GM21825 (cell line): ENCODE measurements around the gene NKX6-1.

Source experiments
- ATAC-seq: cut with Tn5 transposase; IDR thresholded peaks from one replicate; pipeline ENCODE4 v1.9.1; 2021; ENCODE audit warnings: mild to moderate bottlenecking, moderate library complexity; ENCODE audit not compliant: unreplicated experiment

Gene NKX6-1

GRCh38 chr4:84498935-84499623 is at the start of gene NKX6-1:
TSS of gene NKX6-1 (minus strand) at chr4:84499292. CDS start at chr4:84498228, 1,064 bp downstream.
- ATAC-seq: no peak

- ATAC-seq: no peak
Measured at GRCh38 chr4:84547211-84547610, 48.1 kb upstream of the NKX6-1 start.

DNA sequence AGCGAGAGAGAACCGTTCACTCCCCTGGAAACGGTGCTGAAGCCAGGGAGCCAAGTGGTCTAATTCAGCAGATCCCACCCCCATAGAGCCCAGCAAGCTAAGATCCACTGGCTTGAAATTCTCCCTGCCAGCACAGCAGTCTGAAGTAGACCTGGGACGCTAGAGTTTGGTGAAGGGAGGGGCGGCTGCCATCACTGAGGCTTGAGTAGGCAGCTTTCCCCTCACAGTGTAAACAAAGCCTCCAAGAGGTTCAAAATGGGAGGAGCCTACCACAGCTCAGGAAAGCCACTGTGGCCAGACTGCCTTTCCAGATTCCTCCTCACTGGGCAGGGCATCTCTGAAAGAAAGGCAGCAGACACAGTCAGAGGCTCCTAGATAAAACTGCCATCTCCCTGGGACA is 46.0 kb upstream of the NKX6-1 start:
- no peak for ATAC-seq

GRCh38 chr4:84535901-84536300 is 36.8 kb upstream of the NKX6-1 start:
- ATAC-seq: no peak

GRCh38 chr4:84531689-84532088 is 32.6 kb upstream of the NKX6-1 start:
- ATAC-seq: no peak

- ATAC-seq: no peak
Measured at GRCh38 chr4:84530871-84531270, 31.8 kb upstream of the NKX6-1 start.

- ATAC-seq: no peak
Measured at GRCh38 chr4:84530454-84530853, 31.4 kb upstream of the NKX6-1 start.

DNA sequence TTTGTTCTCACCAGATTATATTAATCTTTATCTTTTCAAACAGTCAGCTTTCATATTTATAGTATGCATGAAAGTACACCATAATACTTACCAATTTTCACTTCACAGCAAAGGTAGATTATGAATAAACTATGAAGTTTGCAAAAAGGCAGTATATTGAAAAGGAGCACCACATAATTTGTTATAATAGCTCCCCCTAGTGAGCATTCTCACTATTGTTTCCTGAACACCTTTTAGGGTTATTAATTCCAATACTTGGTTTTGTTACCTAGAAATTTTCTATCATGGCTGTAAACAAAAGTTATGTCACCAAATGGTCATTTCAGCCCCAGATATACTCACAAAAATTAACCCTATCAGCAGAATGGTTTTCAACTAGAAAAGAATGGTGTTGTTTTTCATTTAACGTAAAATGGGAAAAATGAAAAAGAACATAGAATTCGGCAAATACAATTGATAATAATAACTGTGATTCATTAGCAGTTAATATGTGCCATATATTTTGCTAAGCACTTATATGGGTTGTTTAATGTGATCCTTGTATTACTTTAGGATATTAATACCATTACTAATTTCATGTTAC is 30.2 kb upstream of the NKX6-1 start:
- no peak for ATAC-seq

DNA sequence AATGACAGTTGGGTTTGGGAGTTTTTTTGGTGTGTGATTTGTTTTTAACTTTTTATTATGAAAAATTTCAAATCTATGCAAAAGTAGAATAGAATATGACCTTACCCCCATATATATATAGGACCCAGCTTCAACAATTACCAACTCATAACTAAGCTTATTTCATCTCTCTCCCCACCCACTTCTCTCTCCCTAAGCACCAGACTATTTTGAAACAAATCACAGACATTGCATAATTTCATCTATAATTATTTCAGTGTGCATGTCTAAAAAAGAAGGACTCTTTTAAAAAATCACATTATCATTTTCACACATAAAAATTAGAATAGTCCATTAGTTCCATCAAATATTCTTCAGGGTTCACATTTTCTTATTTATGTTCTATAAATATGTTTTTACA is 28.3 kb upstream of the NKX6-1 start:
- ATAC-seq: no peak

DNA sequence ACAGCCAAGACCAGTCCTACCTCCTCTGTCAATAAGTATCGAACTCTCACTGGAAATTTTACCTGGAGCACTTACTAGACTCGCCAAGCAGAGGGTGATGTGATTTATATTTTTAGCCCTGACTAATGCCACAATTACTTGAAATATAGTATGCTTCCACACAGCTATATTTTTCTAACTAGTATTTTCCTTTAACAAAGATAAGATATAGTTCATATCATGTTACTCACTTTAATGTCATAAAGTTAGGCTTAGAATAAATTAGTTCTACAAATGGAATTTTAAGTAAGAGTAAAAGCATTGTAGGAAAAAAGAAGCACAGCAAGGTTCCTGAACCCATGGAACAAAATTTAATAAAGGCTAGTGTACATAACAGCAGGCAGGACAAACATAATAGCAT is 16.0 kb upstream of the NKX6-1 start:
- ATAC-seq: no peak

DNA sequence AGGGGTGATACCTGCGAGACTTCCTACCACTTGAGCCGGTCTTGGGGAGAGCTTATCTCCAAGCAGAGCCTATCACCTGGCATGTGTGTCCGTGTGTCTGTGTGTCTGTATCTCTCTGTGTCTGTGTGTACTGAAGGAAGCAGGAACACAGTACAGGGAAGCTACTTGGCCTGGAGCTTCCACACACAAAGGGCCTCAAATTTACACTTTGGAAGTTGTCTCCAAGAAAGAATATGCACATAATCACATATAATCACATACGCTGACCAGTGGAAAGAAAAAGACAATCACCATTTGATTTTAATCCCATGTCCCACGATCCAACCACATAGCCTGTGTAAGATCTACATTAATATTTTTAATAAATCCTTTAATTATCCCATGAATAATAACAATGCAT is 13.2 kb upstream of the NKX6-1 start:
- ATAC-seq: no peak

DNA sequence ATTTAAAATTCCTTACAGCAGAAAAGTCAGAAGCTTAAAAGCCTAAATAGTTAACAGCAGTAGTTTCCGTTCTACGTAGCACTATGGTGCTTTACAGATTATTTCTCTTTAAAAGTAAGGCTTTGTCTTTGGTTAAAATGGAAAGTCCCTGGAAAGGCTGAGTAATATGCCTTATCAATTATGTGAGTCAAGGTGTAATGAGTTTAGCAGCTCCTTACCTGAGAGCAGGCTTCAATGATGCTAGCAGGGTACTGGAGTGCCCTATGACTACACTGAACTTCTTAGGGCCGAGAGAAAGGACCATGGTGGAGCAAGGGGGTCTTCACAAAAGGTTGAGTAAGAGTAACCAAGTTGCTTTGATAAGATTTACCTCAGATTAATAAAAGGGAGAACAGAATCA is 12.6 kb upstream of the NKX6-1 start:
- no peak for ATAC-seq

GRCh38 chr4:84507941-84508340 is 8.8 kb upstream of the NKX6-1 start:
- ATAC-seq: no peak

GRCh38 chr4:84504821-84505220 is 5.7 kb upstream of the NKX6-1 start:
- no peak for ATAC-seq

DNA sequence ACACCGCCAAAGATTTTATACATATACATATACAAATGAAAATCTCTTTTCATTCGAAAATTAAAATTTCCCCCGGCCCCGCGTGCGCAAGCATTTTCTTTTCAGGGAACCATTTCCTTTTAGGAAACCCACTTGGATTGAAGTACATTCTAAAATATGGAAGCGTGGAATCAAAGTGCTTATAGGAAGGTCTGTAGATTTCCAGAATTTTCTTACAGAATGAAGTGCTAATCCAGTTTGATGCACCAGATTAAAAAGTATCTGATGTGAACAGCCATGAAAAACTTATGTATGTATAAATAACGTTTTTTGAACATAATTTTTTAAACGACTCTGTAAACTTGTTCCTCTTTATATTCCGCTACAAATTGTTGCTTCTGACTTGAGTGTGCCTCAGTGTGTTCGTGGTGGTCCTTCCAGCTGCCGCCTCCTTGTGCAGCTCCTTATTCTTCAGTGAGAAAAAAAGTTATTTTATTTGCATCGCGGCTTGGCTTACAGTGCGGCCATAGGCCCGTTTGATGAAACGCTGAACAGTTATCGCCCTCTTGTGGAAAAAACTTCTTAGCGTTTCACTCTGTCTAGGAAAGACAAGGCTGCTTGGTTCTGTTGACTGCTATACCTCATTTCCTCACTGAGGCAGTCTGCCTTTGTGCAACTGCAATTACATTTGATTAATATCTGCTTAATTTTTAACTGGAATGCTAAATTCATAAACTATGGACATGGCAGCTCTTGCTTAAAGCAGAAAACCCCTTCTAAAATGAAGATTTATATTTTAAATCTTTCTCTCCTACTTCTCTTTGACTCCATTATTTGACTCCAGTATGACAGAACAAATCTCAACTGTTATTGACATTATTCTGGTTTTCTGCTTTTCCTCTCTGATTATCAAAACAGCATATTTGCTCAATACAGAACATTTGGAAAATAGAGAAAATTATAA is 4.7 kb upstream of the NKX6-1 start:
- peak; percentile 73 for ATAC-seq

DNA sequence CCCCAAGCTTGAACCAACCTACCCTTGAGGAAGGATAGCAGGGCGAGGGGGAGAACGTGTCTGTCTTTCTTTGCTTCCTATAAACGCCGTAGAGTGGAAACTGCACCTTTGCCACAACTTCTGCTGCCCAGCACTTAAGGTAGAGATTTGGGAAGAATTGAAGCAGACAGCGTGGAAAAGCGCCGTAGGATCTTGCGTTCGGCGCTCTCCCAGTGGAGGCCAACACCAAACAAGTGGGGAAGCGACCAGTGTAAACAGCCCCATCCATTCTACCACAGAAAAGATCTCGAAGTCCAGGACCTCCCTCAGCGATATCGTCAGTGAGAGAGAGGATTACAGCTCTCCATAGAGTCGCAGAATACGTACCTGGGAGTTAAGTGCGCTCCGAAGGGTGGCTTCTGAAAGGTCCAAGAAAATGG is 3.9 kb upstream of the NKX6-1 start:
- ATAC-seq: no peak

DNA sequence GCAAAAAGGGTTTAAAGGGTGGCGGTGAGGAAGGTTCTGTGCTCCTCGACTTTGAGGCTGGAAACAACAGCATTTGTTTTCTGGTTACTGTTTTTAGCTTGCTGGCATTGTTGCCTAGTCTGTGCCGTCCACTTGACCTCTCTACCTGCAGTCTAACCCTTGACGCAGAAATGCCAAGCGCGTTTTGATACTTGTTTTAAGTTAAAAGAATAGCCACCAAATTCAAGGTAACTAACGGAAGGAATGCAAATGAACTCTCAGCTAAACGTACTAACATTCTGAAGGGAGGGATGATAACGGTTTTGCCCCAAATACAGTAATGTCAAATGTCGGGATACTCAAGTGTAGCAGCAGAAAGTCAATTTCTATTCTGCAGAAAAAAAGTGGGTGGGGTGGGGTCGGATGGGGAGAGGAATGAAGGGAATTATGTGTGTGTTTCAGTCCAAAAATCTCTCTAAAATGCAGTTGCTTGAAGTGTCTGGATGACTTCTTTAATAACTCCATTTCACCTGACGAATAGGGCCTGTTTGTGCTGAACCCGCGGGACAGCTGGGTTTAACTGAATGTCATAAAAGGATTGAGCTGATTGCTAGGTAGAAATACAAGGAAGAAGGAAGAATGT is 3.4 kb upstream of the NKX6-1 start:
- ATAC-seq: no peak

- ATAC-seq: no peak
Measured at GRCh38 chr4:84501721-84502267, 2.7 kb upstream of the NKX6-1 start.

DNA sequence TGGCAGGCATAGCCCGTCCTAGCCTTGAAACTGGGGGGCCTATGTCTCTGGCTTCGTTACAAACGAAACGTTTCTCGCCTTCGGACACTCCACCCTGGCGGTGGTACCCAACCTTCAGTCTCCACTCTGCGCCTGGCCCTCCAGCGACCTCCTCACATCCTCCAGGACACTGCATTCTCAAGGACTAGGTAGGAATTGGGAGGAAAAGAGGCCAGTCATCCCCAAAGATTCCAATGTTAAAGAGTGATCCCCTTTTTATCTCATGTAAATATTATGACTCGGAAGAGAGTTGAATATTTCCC is 2.1 kb upstream of the NKX6-1 start:
- ATAC-seq: no peak

DNA sequence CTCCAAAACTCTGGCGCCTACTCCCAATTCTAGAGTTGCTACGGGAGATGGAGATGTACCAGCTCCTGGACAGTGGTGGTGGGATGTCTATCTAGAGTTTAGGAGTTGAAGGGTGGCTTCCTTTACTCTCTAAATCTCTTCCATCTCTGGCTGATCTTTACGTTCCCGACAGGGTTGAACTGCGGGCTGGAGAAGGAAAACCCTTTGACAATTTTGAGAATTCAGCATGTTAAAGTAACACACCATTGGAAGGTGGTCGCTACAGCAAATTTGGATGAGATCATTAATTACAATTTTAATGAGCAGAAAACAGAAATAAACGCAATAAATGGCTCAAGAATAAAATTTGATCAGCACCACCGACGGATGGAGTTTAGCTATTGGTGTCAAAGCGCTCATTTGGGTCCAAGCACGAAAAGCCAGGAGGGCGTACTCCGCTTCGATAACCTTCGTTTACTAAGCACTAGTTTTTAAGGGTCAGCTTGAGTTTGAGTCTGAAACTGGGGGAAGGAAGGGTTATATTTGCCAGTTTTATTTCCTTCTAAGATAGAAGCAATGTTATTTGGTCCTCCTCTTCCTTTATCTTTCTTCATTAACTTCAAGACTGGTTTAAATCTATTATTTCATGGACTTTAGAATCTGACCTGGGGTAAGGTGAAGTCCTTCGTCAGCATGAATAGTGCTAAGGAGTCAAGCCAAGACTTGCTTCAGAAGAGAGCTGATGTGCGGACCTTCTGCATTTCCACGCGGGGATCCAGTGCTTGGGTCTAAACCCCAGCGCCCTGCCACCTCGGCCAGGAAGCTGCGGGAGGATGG is 1.5 kb upstream of the NKX6-1 start:
- no peak for ATAC-seq

GRCh38 chr4:84499624-84499982 is 511 bp upstream of the NKX6-1 start:
- no peak for ATAC-seq
